BLaER1 treated with 17β-estradiol and CSF1 and Interleukin-3, amounts not matched to agents 10 nM and 100 nM (cell line): ENCODE results near the gene ERCC1.

Experiments
- H3K27ac ChIP-seq, 11 experiments: shearing (Covaris generic); formaldehyde crosslinking; 2 replicates each; pipeline ENCODE4 v1.8.1; 2022
- H3K27me3 ChIP-seq, 11 experiments: shearing (Covaris generic); formaldehyde crosslinking; 2 replicates each; pipeline ENCODE4 v1.8.1; 2022
- H3K36me3 ChIP-seq, 11 experiments: shearing (Covaris generic); formaldehyde crosslinking; 2 replicates each; pipeline ENCODE4 v1.8.1; 2022
- H3K4me1 ChIP-seq, 10 experiments: shearing (Covaris generic); formaldehyde crosslinking; 2 replicates each; pipeline ENCODE4 v1.8.1; 2022
- H3K4me2 ChIP-seq, 11 experiments: shearing (Covaris generic); formaldehyde crosslinking; 2 replicates each; pipeline ENCODE4 v1.8.1; 2022
- H3K4me3 ChIP-seq, 10 experiments: shearing (Covaris generic); formaldehyde crosslinking; 2 replicates each; pipeline ENCODE4 v1.8.1; 2022
- H3K9ac ChIP-seq, 11 experiments: shearing (Covaris generic); formaldehyde crosslinking; 2 replicates each; pipeline ENCODE4 v1.8.1; 2022
- H3K9me3 ChIP-seq, 11 experiments: shearing (Covaris generic); formaldehyde crosslinking; replicated peaks in 1 of 11; 2 replicates each; pipeline ENCODE4 v1.8.1; 2022
- H4K20me1 ChIP-seq, 11 experiments: shearing (Covaris generic); formaldehyde crosslinking; 2 replicates each; pipeline ENCODE4 v1.8.1; 2022
- Cebpa-rat ChIP-seq, 11 experiments: shearing (Covaris generic); IDR thresholded peaks; 2 replicates each; pipeline ENCODE4 v1.8.1; 2022

Gene ERCC1

GRCh38 chr19:45391346-45391745 lies 32.4 kb downstream of the ERCC1 start:
- no peak for TF ChIP-seq Cebpa-rat (IDR thresholded peaks at IDR 0.05)
- peaks cover 5 to 24% (median 13%) of the 10 kb centered on the region in 10 experiments; a peak in 17 of 20 replicates for H3K4me1 ChIP-seq
- H4K20me1 ChIP-seq: peaks cover 0 to 6% (median 0%) of the 10 kb centered on the region in 11 experiments; a peak in 3 of 22 replicates
- no peaks in the 10 kb centered on the region for H3K9me3 ChIP-seq
- H3K9ac ChIP-seq: peak overlapping the region in 1 of 11 experiments; percentile 13; a peak in 1 of 22 replicates
- H3K27me3 ChIP-seq: peaks cover under 1 to 13% (median 4%) of the 10 kb centered on the region in 11 experiments; a peak in 18 of 22 replicates
- H3K4me2 ChIP-seq: peak overlapping the region in 5 of 11 experiments; percentile 27 to 59 (median 41); a peak in 11 of 22 replicates
- H3K36me3 ChIP-seq: no peaks in the 10 kb centered on the region
- H3K4me3 ChIP-seq: no peak overlapping the region
- H3K27ac ChIP-seq: peak overlapping the region in 2 of 11 experiments; percentile 9 to 12; a peak in 2 of 22 replicates

GRCh38 chr19:45385392-45386221 lies 38.1 kb downstream of the ERCC1 start:
- H3K27me3 ChIP-seq: peaks cover 16 to 30% (median 19%) of the 10 kb centered on the region in 11 experiments
- no peak overlapping the region for H3K4me3 ChIP-seq
- H3K9me3 ChIP-seq: no peaks in the 10 kb centered on the region
- H3K36me3 ChIP-seq: no peaks in the 10 kb centered on the region
- no peak overlapping the region for H3K27ac ChIP-seq
- no peaks in the 10 kb centered on the region for H4K20me1 ChIP-seq
- TF ChIP-seq Cebpa-rat (IDR thresholded peaks at IDR 0.05): no peak
- H3K4me2 ChIP-seq: no peak overlapping the region
- H3K4me1 ChIP-seq: peaks cover 0 to 20% (median 6%) of the 10 kb centered on the region in 10 experiments; a peak in 9 of 20 replicates
- no peak overlapping the region for H3K9ac ChIP-seq

- Histone ChIP-seq H3K9ac (no peak overlapping the region), H3K36me3 (no peaks in the 10 kb centered on the region), H3K4me3 (no peak overlapping the region), H3K4me1 (peaks cover 3 to 11% (median 8%) of the 10 kb centered on the region in 10 experiments; a peak in 17 of 20 replicates), H3K9me3 (no peaks in the 10 kb centered on the region), H3K27ac (no peak overlapping the region), H3K27me3 (peaks cover 16 to 27% (median 19%) of the 10 kb centered on the region in 11 experiments), H3K4me2 (no peak overlapping the region), H4K20me1 (no peaks in the 10 kb centered on the region)
- no peak for TF ChIP-seq Cebpa-rat (IDR thresholded peaks at IDR 0.05)
Observed at GRCh38 chr19:45382426-45382825, 41.3 kb downstream of the ERCC1 start.

- peak overlapping the region in 2 of 11 experiments; percentile 5 to 15; a peak in 1 of 22 replicates for H3K4me2 ChIP-seq
- H3K4me3 ChIP-seq: no peak overlapping the region
- H3K9ac ChIP-seq: no peak overlapping the region
- peaks cover 2 to 6% (median 4%) of the 10 kb centered on the region in 11 experiments; a peak in 20 of 22 replicates for H3K27me3 ChIP-seq
- H3K9me3 ChIP-seq: no peaks in the 10 kb centered on the region
- no peaks in the 10 kb centered on the region for H4K20me1 ChIP-seq
- no peaks in the 10 kb centered on the region for H3K36me3 ChIP-seq
- no peak overlapping the region for H3K27ac ChIP-seq
- no peak for TF ChIP-seq Cebpa-rat (IDR thresholded peaks at IDR 0.05)
- H3K4me1 ChIP-seq: peaks cover 6 to 15% (median 10%) of the 10 kb centered on the region in 10 experiments; a peak in 18 of 20 replicates
Observed at GRCh38 chr19:45380107-45380506, 43.6 kb downstream of the ERCC1 start.

- H3K9me3 ChIP-seq: no peaks in the 10 kb centered on the region
- H3K9ac ChIP-seq: no peak overlapping the region
- no peaks in the 10 kb centered on the region for H3K27me3 ChIP-seq
- H3K36me3 ChIP-seq: no peaks in the 10 kb centered on the region
- H3K4me1 ChIP-seq: peaks cover 7 to 18% (median 12%) of the 10 kb centered on the region in 10 experiments; a peak in 18 of 20 replicates
- TF ChIP-seq Cebpa-rat (IDR thresholded peaks at IDR 0.05): no peak
- H4K20me1 ChIP-seq: no peaks in the 10 kb centered on the region
- H3K4me3 ChIP-seq: no peak overlapping the region
- H3K27ac ChIP-seq: no peak overlapping the region
- H3K4me2 ChIP-seq: peak overlapping the region in 8 of 11 experiments; percentile 13 to 47 (median 32); a peak in 11 of 22 replicates
Observed at GRCh38 chr19:45376045-45376724, 47.5 kb downstream of the ERCC1 start.

- Histone ChIP-seq H3K9me3 (no peaks in the 10 kb centered on the region), H3K4me3 (peak within 1 kb of the TSS; percentile 63 to 86 (median 78)), H3K27ac (peak within 1 kb of the TSS; percentile 53 to 82 (median 78); a peak in 21 of 22 replicates), H3K4me1 (peaks cover 31 to 42% (median 34%) of the 10 kb centered on the region in 10 experiments), H3K27me3 (no peaks in the 10 kb centered on the region), H3K9ac (peak within 1 kb of the TSS; percentile 71 to 86 (median 82)), H3K36me3 (peaks cover 0 to 9% (median 3%) of the 10 kb centered on the region in 11 experiments; a peak in 8 of 22 replicates), H3K4me2 (peak within 1 kb of the TSS; percentile 87 to 99 (median 95)), H4K20me1 (no peaks in the 10 kb centered on the region; a peak in 1 of 22 replicates)
- no peak for TF ChIP-seq Cebpa-rat (IDR thresholded peaks at IDR 0.05)
Observed at GRCh38 chr19:45370410-45371204, 53.1 kb downstream of the ERCC1 start, which contains the start of gene ERCC2. Gene ERCC2 (minus strand): TSS chr19:45370573. CDS start chr19:45370540, 33 bp downstream.

- TF ChIP-seq Cebpa-rat (IDR thresholded peaks at IDR 0.05): no peak
- peak overlapping the region in 1 of 11 experiments; percentile 83; a peak in 3 of 22 replicates for H3K9ac ChIP-seq
- peaks cover 31 to 42% (median 34%) of the 10 kb centered on the region in 10 experiments for H3K4me1 ChIP-seq
- peaks cover 0 to 4% (median 0%) of the 10 kb centered on the region in 11 experiments; a peak in 2 of 22 replicates for H4K20me1 ChIP-seq
- peaks cover 8 to 26% (median 18%) of the 10 kb centered on the region in 11 experiments; a peak in 18 of 22 replicates for H3K36me3 ChIP-seq
- no peaks in the 10 kb centered on the region for H3K27me3 ChIP-seq
- peak overlapping the region; percentile 87 to 99 (median 95); a peak in 20 of 22 replicates for H3K4me2 ChIP-seq
- no peak overlapping the region; a peak in 1 of 20 replicates for H3K4me3 ChIP-seq
- no peak overlapping the region for H3K27ac ChIP-seq
- H3K9me3 ChIP-seq: no peaks in the 10 kb centered on the region
Observed at GRCh38 chr19:45368737-45369340, 54.9 kb downstream of the ERCC1 start.

GRCh38 chr19:45368127-45368526 lies 55.6 kb downstream of the ERCC1 start:
- Histone ChIP-seq H4K20me1 (peaks cover 0 to 11% (median 0%) of the 10 kb centered on the region in 11 experiments; a peak in 2 of 22 replicates), H3K27me3 (no peaks in the 10 kb centered on the region), H3K27ac (no peak overlapping the region), H3K4me3 (no peak overlapping the region), H3K36me3 (peaks cover 15 to 34% (median 24%) of the 10 kb centered on the region in 11 experiments; a peak in 19 of 22 replicates), H3K9ac (no peak overlapping the region), H3K4me2 (peak overlapping the region in 4 of 11 experiments; percentile 0 to 99 (median 94); a peak in 4 of 22 replicates), H3K4me1 (peaks cover 31 to 42% (median 34%) of the 10 kb centered on the region in 10 experiments), H3K9me3 (no peaks in the 10 kb centered on the region)
- no peak for TF ChIP-seq Cebpa-rat (IDR thresholded peaks at IDR 0.05)
